ENCODE measurements around the gene KNL1. TPM values are rescaled to one million over a fixed set of nuclear protein-coding genes. Genes with fewer than 3 reads are reported as not detected.

Gene KNL1
- total and polyA plus RNA-seq, 12 donors: 0.10 to 2.6 (median 0.63) TPM

GRCh38 chr15:40637221-40637745, 43.2 kb downstream of the KNL1 start:
- WGBS, 2 donors: 75 to 79% methylated on average over 4 of the region's 4 CpGs
- H3K36me3 ChIP-seq: peaks cover 0 to 27% (median 0%) of the 10 kb centered on the region in 9 donors
- intact Hi-C loops (cut with DNase I): no loop called here
- no peak overlapping the region for H3K27ac ChIP-seq
- TF ChIP-seq CTCF (IDR thresholded peaks at IDR 0.05): no peak
- no peak overlapping the region for H3K4me3 ChIP-seq
- ATAC-seq (no peak), DNase-seq (no peak)
- H3K9me3 ChIP-seq: no peaks in the 10 kb centered on the region
- no peaks in the 10 kb centered on the region for H3K27me3 ChIP-seq
- H3K4me1 ChIP-seq: no peaks in the 10 kb centered on the region

GRCh38 chr15:40639677-40640076, 45.6 kb downstream of the KNL1 start:
- intact Hi-C loops (cut with DNase I): no loop called here
- TF ChIP-seq CTCF (IDR thresholded peaks at IDR 0.05): no peak
- 97 to 98% methylated on average over 5 of the region's 5 CpGs for WGBS, 2 donors
- no peaks in the 10 kb centered on the region for H3K27me3 ChIP-seq
- peaks cover 0 to 27% (median 0%) of the 10 kb centered on the region in 9 donors for H3K36me3 ChIP-seq
- no peaks in the 10 kb centered on the region for H3K4me1 ChIP-seq
- no peak for ATAC-seq
- DNase-seq: no peak
- H3K9me3 ChIP-seq: no peaks in the 10 kb centered on the region
- H3K4me3 ChIP-seq: no peak overlapping the region
- H3K27ac ChIP-seq: no peak overlapping the region

- no peak for TF ChIP-seq CTCF (IDR thresholded peaks at IDR 0.05)
- H3K27me3 ChIP-seq: no peaks in the 10 kb centered on the region
- H3K27ac ChIP-seq: no peak overlapping the region
- H3K4me3 ChIP-seq: no peak overlapping the region
- no peak for ATAC-seq
- WGBS, 2 donors: 97 to 100% methylated on average over 1 of the region's 1 CpG
- H3K36me3 ChIP-seq: peaks cover 0 to 36% (median 0%) of the 10 kb centered on the region in 9 donors
- H3K9me3 ChIP-seq: no peaks in the 10 kb centered on the region
- no peaks in the 10 kb centered on the region for H3K4me1 ChIP-seq
- DNase-seq: no peak
- intact Hi-C loops (cut with DNase I): no loop called here
These were observed 53.5 kb downstream of the KNL1 start for GRCh38 chr15:40647523-40647922.

- Histone ChIP-seq H3K27me3 (no peaks in the 10 kb centered on the region), H3K27ac (no peak overlapping the region), H3K36me3 (peaks cover 0 to 48% (median 0%) of the 10 kb centered on the region in 9 donors), H3K4me1 (no peaks in the 10 kb centered on the region), H3K4me3 (no peak overlapping the region), H3K9me3 (no peaks in the 10 kb centered on the region)
- ATAC-seq: no peak
- no peak for TF ChIP-seq CTCF (IDR thresholded peaks at IDR 0.05)
- no peak for DNase-seq
- intact Hi-C loops (cut with DNase I): no loop called here
These were observed 56.4 kb downstream of the KNL1 start for GRCh38 chr15:40650479-40650878.
